B cell (primary cell): ENCODE measurements around the gene MAP7. TPM values are rescaled to one million over a fixed set of nuclear protein-coding genes. Genes with fewer than 3 reads are reported as not detected.

Source experiments
- ATAC-seq: fragments of 200-7000 bp; cut with Tn5 transposase; one replicate; pipeline ENCODE4 v1.10.0; 2021; ENCODE audit warnings: low read depth, mild to moderate bottlenecking, moderate number of reproducible peaks, moderate library complexity
- CTCF ChIA-PET: fragments of 350-600 bp; sonication (Branson Sonifier 250); formaldehyde crosslinking; loops from one replicate; lab custom pipeline; 2021; ENCODE audit warnings: antibody characterized with exemption, inconsistent platforms; lab: Charles Lee
- POLR2A ChIA-PET: fragments of 350-600 bp; sonication (Branson Sonifier 250); formaldehyde crosslinking; loops from one replicate; lab custom pipeline; 2021; ENCODE audit warnings: antibody characterized with exemption; lab: Charles Lee
- DNase-seq: peaks from one replicate; pipeline ENCODE4 v3.0.0; 2013
- H2AFZ ChIP-seq: 2 replicates; pipeline ENCODE4 v1.6.1; 2012; ENCODE audit warnings: mild to moderate bottlenecking, low read depth, low read length; ENCODE audit not compliant: insufficient read depth, poor library complexity, severe bottlenecking
- H3K27ac ChIP-seq, 2 donors: 1 replicate in 1 of 2; 2 replicates in 1 of 2; pipeline ENCODE4 v1.5.1; 2012 to 2013; ENCODE audit warnings: low read length in 2 of 2, mild to moderate bottlenecking in 2 of 2, moderate library complexity in 1 of 2
- H3K27me3 ChIP-seq, 4 experiments: fragments of 200-600 bp in 1 of 4; sonication (generic) in 1 of 4; replicated peaks in 1 of 4; 1 replicate in 2 of 4; 2 replicates in 2 of 4; pipeline versions ENCODE4 v1.6.1 to v1.7.0; 2013 to 2016; ENCODE audit warnings: low read length in 3 of 4, mild to moderate bottlenecking in 2 of 4, mixed read lengths in 1 of 4, moderate library complexity in 1 of 4; ENCODE audit not compliant: insufficient read depth in 4 of 4, control insufficient read depth in 3 of 4; ENCODE audit errors: control extremely low read depth in 1 of 4
- H3K36me3 ChIP-seq, 2 experiments: replicated peaks in 1 of 2; 1 replicate in 1 of 2; 2 replicates in 1 of 2; pipeline versions ENCODE4 v1.6.1 to v1.7.1; 2013; ENCODE audit warnings: low read length in 1 of 2; ENCODE audit not compliant: insufficient read depth in 2 of 2, control insufficient read depth in 1 of 2; ENCODE audit errors: control extremely low read depth in 1 of 2, extremely low read depth in 1 of 2
- H3K4me1 ChIP-seq, 2 donors: fragments of 200-600 bp in 1 of 2; sonication (generic) in 1 of 2; 1 replicate in 1 of 2; 2 replicates in 1 of 2; pipeline versions ENCODE4 v1.5.1 to v1.6.1; 2013 to 2017; ENCODE audit warnings: low read length in 2 of 2; ENCODE audit not compliant: control insufficient read depth in 2 of 2, insufficient read depth in 2 of 2
- H3K4me2 ChIP-seq: replicated peaks from 2 replicates; pipeline ENCODE3; 2012; ENCODE audit warnings: mild to moderate bottlenecking, low read depth, low read length; ENCODE audit not compliant: poor library complexity, severe bottlenecking
- H3K4me3 ChIP-seq, 5 experiments: fragments of 200-600 bp in 1 of 5; sonication (generic) in 1 of 5; 1 replicate in 3 of 5; 2 replicates in 2 of 5; pipeline versions ENCODE4 v1.5.1 to v1.7.0; 2011 to 2016; ENCODE audit warnings: low read length in 4 of 5, mild to moderate bottlenecking in 4 of 5, low read depth in 2 of 5, control low read depth in 1 of 5, moderate library complexity in 1 of 5; ENCODE audit not compliant: insufficient read depth in 1 of 5; ENCODE audit errors: control extremely low read depth in 1 of 5, extremely low read depth in 1 of 5
- H3K79me2 ChIP-seq: fragments of 200-600 bp; sonication (generic); one replicate; pipeline ENCODE4 v1.6.0; 2016; ENCODE audit warnings: low read length; ENCODE audit not compliant: control insufficient read depth, insufficient read depth
- H3K9ac ChIP-seq: fragments of 200-600 bp; sonication (generic); 2 replicates; pipeline ENCODE4 v1.6.1; 2017; ENCODE audit warnings: mild to moderate bottlenecking, low read length, moderate library complexity
- H3K9me3 ChIP-seq, 3 donors: one replicate each; pipeline versions ENCODE4 v1.6.1 to v1.7.1; 2013; ENCODE audit warnings: low read length in 2 of 3; ENCODE audit not compliant: control insufficient read depth in 2 of 3, insufficient read depth in 1 of 3; ENCODE audit errors: control extremely low read depth in 1 of 3
- H4K20me1 ChIP-seq: 2 replicates; pipeline ENCODE4 v1.6.0; 2012; ENCODE audit warnings: mild to moderate bottlenecking, low read length; ENCODE audit not compliant: insufficient read depth, control insufficient read depth, poor library complexity, severe bottlenecking
- H3K27ac Mint-ChIP-seq: one replicate; pipeline ENCODE4 v1.8.0; 2021; ENCODE audit warnings: mixed read lengths
- H3K27me3 Mint-ChIP-seq: one replicate; pipeline ENCODE4 v1.8.0; 2021; ENCODE audit warnings: mixed read lengths
- H3K4me1 Mint-ChIP-seq: one replicate; pipeline ENCODE4 v1.8.0; 2021; ENCODE audit warnings: mixed read lengths
- H3K4me3 Mint-ChIP-seq: one replicate; pipeline ENCODE4 v1.8.0; 2021; ENCODE audit warnings: mixed read lengths
- H3K9me3 Mint-ChIP-seq: one replicate; pipeline ENCODE4 v1.8.0; 2022; ENCODE audit warnings: mixed read lengths; ENCODE audit not compliant: insufficient read depth
- EZH2 ChIP-seq: IDR thresholded peaks from 2 replicates; pipeline ENCODE4 v1.6.1; 2012; ENCODE audit warnings: borderline replicate concordance, low read depth, mild to moderate bottlenecking, moderate library complexity, low read length; ENCODE audit not compliant: insufficient read depth, poor library complexity, severe bottlenecking
- WGBS: methylation state at CpG from one replicate; pipeline ENCODE4 v1.1.5; 2013; ENCODE audit warnings: missing lambda C conversion rate; ENCODE audit not compliant: insufficient coverage; 5-methylcytosine and 5-hydroxymethylcytosine counted together
- intact Hi-C: fragments of 100-400 bp; cut with micrococcal nuclease; formaldehyde crosslinking; loops from one replicate; pipeline ENCODE4 v1.10.0; 2022
- polyA plus RNA-seq: library from polyadenylated mRNA; depleted of rRNA; stranded (reverse); fragments of >200 nt; gene quantifications from 2 replicates; pipeline ENCODE4 v1.2.3, GENCODE V29; 2012
- total RNA-seq, 2 donors: library from RNA; stranded (reverse); fragments of 120-200 nt in 1 of 2; gene quantifications; 1 replicate in 1 of 2; 2 replicates in 1 of 2; pipeline versions ENCODE4 v1.2.3 to v1.2.4, GENCODE V29; 2013 to 2022
- TF ChIP-seq, protein P1 (sequence below): fragments of 200-600 bp; IDR thresholded peaks from one replicate; pipeline ENCODE4 v1.8.0; 2022; ENCODE audit warnings: antibody characterized with exemption, mild to moderate bottlenecking

MAP7 gene
- total and polyA plus RNA-seq, 2 donors (not counting 1 experiment from before 2014, with no cell fraction given): 0.34 to 0.64 TPM

- intact Hi-C loops: no loop called here
- H3K4me3 ChIP-seq: no peak overlapping the region
- H4K20me1 ChIP-seq: no peaks in the 10 kb centered on the region
- no peak for DNase-seq
- H3K9me3 Mint-ChIP-seq: no peaks in the 10 kb centered on the region
- H2AFZ ChIP-seq: no peak overlapping the region
- H3K4me3 Mint-ChIP-seq: no peak overlapping the region
- no peak overlapping the region for H3K27ac ChIP-seq
- H3K27me3 ChIP-seq: no peaks in the 10 kb centered on the region
- ATAC-seq: no peak
- no peaks in the 10 kb centered on the region for H3K9me3 ChIP-seq
- peaks cover 11% of the 10 kb centered on the region for H3K27me3 Mint-ChIP-seq
- no peaks in the 10 kb centered on the region for H3K4me1 Mint-ChIP-seq
- ChIA-PET POLR2A (no interaction called here), CTCF (no interaction called here)
- no peaks in the 10 kb centered on the region for H3K4me1 ChIP-seq
- no peak overlapping the region for H3K4me2 ChIP-seq
- H3K9ac ChIP-seq: no peak overlapping the region
- no peaks in the 10 kb centered on the region for H3K79me2 ChIP-seq
- H3K27ac Mint-ChIP-seq: no peak overlapping the region
- no peak for TF ChIP-seq EZH2
- no peaks in the 10 kb centered on the region for H3K36me3 ChIP-seq
- WGBS: 89% methylated on average over 7 of the region's 7 CpGs
Observed at GRCh38 chr6:136426627-136427377, 123.4 kb downstream of the MAP7 start.

- ChIA-PET CTCF (no interaction called here), POLR2A (no interaction called here)
- Histone ChIP-seq H3K4me2 (no peak overlapping the region), H3K79me2 (no peaks in the 10 kb centered on the region), H3K4me3 (no peak overlapping the region), H3K27me3 (no peaks in the 10 kb centered on the region), H4K20me1 (no peaks in the 10 kb centered on the region), H3K9ac (no peak overlapping the region), H3K36me3 (no peaks in the 10 kb centered on the region), H3K4me1 (no peaks in the 10 kb centered on the region), H3K9me3 (no peaks in the 10 kb centered on the region), H2AFZ (no peak overlapping the region), H3K27ac (no peak overlapping the region)
- ATAC-seq: no peak
- WGBS: no CpG with 5 or more reads among the region's 4 CpGs
- no peaks in the 10 kb centered on the region for H3K9me3 Mint-ChIP-seq
- no peak for DNase-seq
- TF ChIP-seq, protein P1, sequence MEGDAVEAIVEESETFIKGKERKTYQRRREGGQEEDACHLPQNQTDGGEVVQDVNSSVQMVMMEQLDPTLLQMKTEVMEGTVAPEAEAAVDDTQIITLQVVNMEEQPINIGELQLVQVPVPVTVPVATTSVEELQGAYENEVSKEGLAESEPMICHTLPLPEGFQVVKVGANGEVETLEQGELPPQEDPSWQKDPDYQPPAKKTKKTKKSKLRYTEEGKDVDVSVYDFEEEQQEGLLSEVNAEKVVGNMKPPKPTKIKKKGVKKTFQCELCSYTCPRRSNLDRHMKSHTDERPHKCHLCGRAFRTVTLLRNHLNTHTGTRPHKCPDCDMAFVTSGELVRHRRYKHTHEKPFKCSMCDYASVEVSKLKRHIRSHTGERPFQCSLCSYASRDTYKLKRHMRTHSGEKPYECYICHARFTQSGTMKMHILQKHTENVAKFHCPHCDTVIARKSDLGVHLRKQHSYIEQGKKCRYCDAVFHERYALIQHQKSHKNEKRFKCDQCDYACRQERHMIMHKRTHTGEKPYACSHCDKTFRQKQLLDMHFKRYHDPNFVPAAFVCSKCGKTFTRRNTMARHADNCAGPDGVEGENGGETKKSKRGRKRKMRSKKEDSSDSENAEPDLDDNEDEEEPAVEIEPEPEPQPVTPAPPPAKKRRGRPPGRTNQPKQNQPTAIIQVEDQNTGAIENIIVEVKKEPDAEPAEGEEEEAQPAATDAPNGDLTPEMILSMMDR: no peak
- no peak for TF ChIP-seq EZH2
- H3K4me1 Mint-ChIP-seq: no peaks in the 10 kb centered on the region
- no peak overlapping the region for H3K27ac Mint-ChIP-seq
- H3K27me3 Mint-ChIP-seq: peaks cover 7% of the 10 kb centered on the region
- intact Hi-C loops: no loop called here
- H3K4me3 Mint-ChIP-seq: no peak overlapping the region
Observed at GRCh38 chr6:136425793-136426192, 124.4 kb downstream of the MAP7 start.
